Tibial nerve (tissue), 3 donors: ENCODE data around the gene ATP6V0E1.

Experiments
- CTCF ChIP-seq, 5 experiments: fragments of 200-600 bp in 3 of 5; fragments of 450-650 bp in 2 of 5; sonication (generic) in 3 of 5; IDR thresholded peaks; one replicate each; pipeline ENCODE4 v1.5.1; 2016 to 2019; ENCODE audit warnings: antibody characterized with exemption in 5 of 5, mild to moderate bottlenecking in 3 of 5, moderate library complexity in 2 of 5
- POLR2A ChIP-seq, 2 donors: fragments of 450-650 bp; IDR thresholded peaks; one replicate each; pipeline ENCODE4 v1.6.1; 2017; ENCODE audit warnings: antibody characterized with exemption in 2 of 2, mild to moderate bottlenecking in 2 of 2, moderate library complexity in 2 of 2

- TF ChIP-seq POLR2A (IDR thresholded peaks at IDR 0.05), result no peak
- no peak for TF ChIP-seq CTCF (IDR thresholded peaks at IDR 0.05)
These were observed 45.3 kb downstream of the ATP6V0E1 start for GRCh38 chr5:173028811-173029327.
